Cardiac muscle cell (in vitro differentiated cells and primary cell): Measurements from ENCODE around the gene ARHGEF2. TPM values are rescaled to one million over a fixed set of nuclear protein-coding genes. Genes with fewer than 3 reads are reported as not detected.

ENCODE experiments used
- DNase-seq, 2 donors: peaks; one replicate each; pipeline versions ENCODE4 v3.0.0 to v3.0.0-alpha.2; 2010 to 2017; ENCODE audit warnings: low read depth in 1 of 2, low spot score in 1 of 2
- H3K27ac ChIP-seq: fragments of 200-600 bp; sonication (generic); 2 replicates; pipeline ENCODE4 v1.5.1; 2016
- H3K27me3 ChIP-seq: fragments of 200-600 bp; sonication (generic); 2 replicates; pipeline ENCODE4 v1.6.0; 2016; ENCODE audit warnings: control low read depth
- H3K36me3 ChIP-seq: fragments of 200-600 bp; sonication (generic); 2 replicates; pipeline ENCODE4 v1.5.1; 2016; ENCODE audit warnings: control low read depth
- H3K4me1 ChIP-seq: fragments of 200-600 bp; sonication (generic); 2 replicates; pipeline ENCODE4 v1.8.1; 2017; ENCODE audit warnings: low read depth, mild to moderate bottlenecking, mixed run types
- H3K4me3 ChIP-seq: fragments of 200-600 bp; sonication (generic); 2 replicates; pipeline ENCODE4 v1.5.1; 2016; ENCODE audit warnings: mild to moderate bottlenecking
- H3K9me3 ChIP-seq: fragments of 200-600 bp; sonication (generic); 2 replicates; pipeline ENCODE4 v1.5.1; 2017; ENCODE audit warnings: low read depth, mild to moderate bottlenecking, control low read depth
- CTCF ChIP-seq: IDR thresholded peaks from 2 replicates; pipeline ENCODE4 v1.5.1; 2012; ENCODE audit warnings: low read depth, mild to moderate bottlenecking, low read length
- polyA plus RNA-seq: library from polyadenylated mRNA; unstranded; fragments of >200 nt; fragmentation: Nextera tagmentation; extraction: Ambion mirVana; gene quantifications from 2 replicates; pipeline ENCODE4 v1.2.1, GENCODE V29; 2016
- total RNA-seq: library from RNA; depleted of rRNA; stranded (reverse); fragments of >200 nt; gene quantifications from 2 replicates; pipeline ENCODE4 v1.2.3, GENCODE V29; 2016

ARHGEF2 gene
- total and polyA plus RNA-seq, 2 experiments from 2014 or later, result 38.6 to 126 TPM

DNA sequence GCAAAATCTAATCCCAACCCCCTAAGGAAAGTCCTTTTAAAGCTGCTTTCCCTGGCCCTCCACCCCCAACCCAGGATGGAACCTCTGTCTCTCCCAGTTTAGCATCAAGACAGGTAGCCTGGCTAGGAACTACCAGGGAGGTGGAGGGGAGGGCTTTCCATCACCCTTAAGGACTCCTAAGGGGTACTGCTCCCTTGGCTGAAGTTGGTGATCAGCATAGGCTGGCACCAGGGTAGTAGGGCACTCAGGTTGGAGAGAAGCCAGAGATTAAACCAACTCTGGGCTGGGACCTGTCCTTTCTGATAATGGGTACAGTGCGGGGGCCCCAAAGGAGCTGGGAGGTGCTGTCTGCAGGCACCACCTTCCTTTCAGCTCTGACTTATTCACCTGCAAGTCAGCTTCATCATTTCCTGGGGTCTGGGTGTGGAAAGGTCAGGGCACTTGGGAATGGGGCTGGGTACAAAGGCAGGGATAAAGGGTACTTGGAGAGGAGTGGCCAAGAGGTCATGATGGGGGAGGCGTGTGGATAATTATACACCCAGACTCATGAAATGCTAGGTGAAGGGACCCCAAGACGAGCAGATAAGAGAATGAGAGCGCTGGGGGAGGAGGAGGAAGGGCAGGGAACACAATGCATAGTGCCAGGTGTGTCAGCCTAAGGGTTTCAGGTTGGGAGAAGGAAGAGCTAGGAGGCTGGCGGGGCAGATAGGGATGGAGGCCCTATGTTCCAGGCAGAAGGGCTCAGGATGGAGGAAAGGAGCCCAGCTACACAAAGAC lies 1.2 kb downstream of the ARHGEF2 start:
- DNase-seq, result no peak
- no peaks in the 10 kb centered on the region for H3K27me3 ChIP-seq
- peaks cover 44% of the 10 kb centered on the region for H3K4me1 ChIP-seq
- no peaks in the 10 kb centered on the region for H3K36me3 ChIP-seq
- H3K27ac ChIP-seq, result peak overlapping the region; percentile 92
- H3K9me3 ChIP-seq, result no peaks in the 10 kb centered on the region
- no peak for TF ChIP-seq CTCF
- peak overlapping the region; percentile 67 for H3K4me3 ChIP-seq

DNA sequence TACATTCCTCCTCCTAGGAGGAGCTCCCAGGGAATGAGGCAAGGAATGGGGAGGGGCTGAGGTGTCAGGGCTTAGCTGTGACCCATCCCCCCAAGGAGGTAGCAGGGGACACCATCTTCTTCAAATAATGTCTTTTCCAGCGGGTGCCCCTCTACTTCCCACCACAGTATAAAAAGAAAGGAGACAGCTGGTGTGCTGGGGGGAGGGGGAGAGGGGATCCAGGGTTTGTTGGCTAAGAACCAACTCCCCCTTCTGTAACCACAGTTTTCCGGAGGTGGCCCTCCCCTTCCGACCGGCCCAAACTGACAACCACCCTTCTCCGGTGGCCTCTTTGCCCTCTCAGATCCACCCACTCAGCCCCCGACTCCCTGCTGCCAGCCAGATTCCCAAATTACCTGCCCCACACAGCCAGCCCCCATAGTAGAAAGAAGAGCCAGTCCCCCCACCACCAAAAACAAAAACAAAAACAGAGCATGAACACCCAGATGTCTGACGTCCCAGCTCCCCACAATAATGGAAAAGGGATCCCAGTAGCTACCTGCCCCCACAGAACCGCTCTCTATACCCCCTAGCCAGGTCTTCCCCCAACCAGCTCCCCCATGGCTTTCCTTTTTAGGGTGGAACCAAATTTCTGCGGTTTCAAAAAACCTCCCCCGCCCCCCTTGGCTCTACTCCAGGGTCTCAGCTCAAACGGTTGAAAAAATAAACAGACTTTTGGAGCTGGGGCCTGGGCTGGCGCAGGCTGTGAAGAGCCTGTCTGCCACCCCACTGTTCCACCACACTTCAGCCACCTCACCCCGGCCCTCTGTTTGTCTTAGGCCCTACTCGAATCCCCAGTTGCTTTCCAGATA lies 2.1 kb downstream of the ARHGEF2 start:
- no peaks in the 10 kb centered on the region for H3K36me3 ChIP-seq
- H3K27ac ChIP-seq, result peak overlapping the region; percentile 92
- no peaks in the 10 kb centered on the region for H3K9me3 ChIP-seq
- H3K27me3 ChIP-seq, result no peaks in the 10 kb centered on the region
- H3K4me1 ChIP-seq, result peaks cover 41% of the 10 kb centered on the region
- peak in 1 of 2 donors; percentile 83 for DNase-seq
- H3K4me3 ChIP-seq, result peak overlapping the region; percentile 67
- no peak for TF ChIP-seq CTCF

DNA sequence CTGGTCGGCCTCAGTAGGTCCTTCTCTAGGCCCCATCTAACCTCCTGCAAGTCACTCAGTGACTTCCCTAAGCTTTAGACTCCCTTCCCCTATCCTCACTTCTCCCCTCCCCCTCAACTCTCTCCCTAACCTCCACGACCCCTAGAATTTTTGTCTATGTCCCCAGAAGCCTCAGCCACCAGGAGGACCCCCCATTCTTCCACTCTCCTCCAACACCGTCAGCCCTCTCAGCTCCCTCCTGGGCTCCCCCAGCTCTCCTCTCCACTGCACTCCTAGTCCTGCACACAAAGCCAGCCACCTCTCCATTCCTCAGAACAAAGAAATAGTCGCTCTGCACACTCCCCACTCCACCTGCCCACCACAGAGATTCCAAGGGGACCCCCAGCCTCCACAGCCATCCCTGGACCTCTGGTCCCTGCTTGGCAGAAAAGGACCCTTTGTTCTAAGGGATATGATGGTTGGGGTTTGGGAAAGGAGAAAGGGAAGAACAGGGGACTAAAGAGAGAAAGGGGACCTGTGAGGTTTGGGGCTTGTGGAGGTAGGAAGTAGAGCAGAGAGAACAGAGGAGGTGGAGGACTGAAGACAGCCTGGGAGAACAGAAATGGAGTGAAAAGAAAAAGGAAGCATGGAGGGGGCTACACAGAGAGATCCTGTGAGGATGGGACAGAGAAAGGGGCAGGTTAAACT lies 2.8 kb downstream of the ARHGEF2 start:
- peak overlapping the region; percentile 92 for H3K27ac ChIP-seq
- no peaks in the 10 kb centered on the region for H3K27me3 ChIP-seq
- peaks cover 40% of the 10 kb centered on the region for H3K4me1 ChIP-seq
- H3K9me3 ChIP-seq, result no peaks in the 10 kb centered on the region
- no peak for DNase-seq
- H3K4me3 ChIP-seq, result peak overlapping the region; percentile 67
- TF ChIP-seq CTCF, result no peak
- H3K36me3 ChIP-seq, result no peaks in the 10 kb centered on the region

- H3K27ac ChIP-seq, result peak overlapping the region; percentile 92
- H3K27me3 ChIP-seq, result no peaks in the 10 kb centered on the region
Observed at GRCh38 chr1:155974208-155975115, 3.9 kb downstream of the ARHGEF2 start.

More at GRCh38 chr1:155974208-155975115, 3.9 kb downstream of the ARHGEF2 start:
- no peaks in the 10 kb centered on the region for H3K9me3 ChIP-seq
- H3K36me3 ChIP-seq, result no peaks in the 10 kb centered on the region
- no peak for TF ChIP-seq CTCF
- no peak for DNase-seq
- no peak overlapping the region for H3K4me3 ChIP-seq
- H3K4me1 ChIP-seq, result peaks cover 33% of the 10 kb centered on the region
